Measurements from ENCODE around the gene CFAP97D1. TPM values are rescaled to one million over a fixed set of nuclear protein-coding genes. Genes with fewer than 3 reads are reported as not detected.

CFAP97D1 gene
- total RNA-seq (2022) (0.18 TPM in 1 of 2 replicates, not detected in the other), Bru-seq, nascent RNA (percentile 20 among the genes with signal in this experiment), BruChase-seq, experiment 1, labeled RNA remaining after a 2-hour chase (percentile 22 among the genes with signal in this experiment), BruChase-seq, experiment 2, labeled RNA remaining after a 6-hour chase (percentile 27 among the genes with signal in this experiment)
- long read RNA-seq = 0 reads

DNA sequence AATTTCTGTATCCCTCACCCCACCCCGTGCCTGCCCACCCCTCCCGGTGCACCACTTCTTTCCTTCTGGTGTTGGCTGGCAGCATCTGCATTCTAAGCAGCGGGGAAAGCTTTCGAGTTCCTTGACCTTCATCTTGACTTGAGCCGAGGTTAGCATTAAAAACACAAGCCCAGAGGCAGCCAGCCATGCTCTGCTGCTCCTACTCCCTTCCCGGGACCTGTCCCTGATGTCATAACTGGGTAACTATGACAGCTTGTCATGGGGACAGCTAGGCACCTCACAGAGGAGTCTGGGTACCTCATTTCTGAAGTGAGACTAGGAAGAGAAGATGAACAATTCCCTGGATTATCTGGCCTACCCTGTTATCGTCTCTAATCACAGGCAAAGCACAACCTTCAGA lies at the start of gene CFAP97D1:
Gene CFAP97D1, plus strand, starts transcription at position 301 of the 400 bp plus-strand sequence. Its CDS starts 28 bp downstream, at position 329.
- Mint-ChIP-seq H3K9me3 (ENCODE audit: unreplicated experiment) (no peaks in the 10 kb centered on the region), H3K27ac (ENCODE audit: unreplicated experiment) (peak within 1 kb of the TSS; percentile 97), H3K4me3 (ENCODE audit: unreplicated experiment) (peak within 1 kb of the TSS; percentile 77), H3K4me1 (ENCODE audit: low read depth, unreplicated experiment) (peaks cover 27% of the 10 kb centered on the region), H3K27me3 (ENCODE audit: insufficient read depth, unreplicated experiment) (no peaks in the 10 kb centered on the region), H3K36me3 (ENCODE audit: insufficient read depth, unreplicated experiment) (peaks cover 36% of the 10 kb centered on the region)
- intact Hi-C loops (cut with micrococcal nuclease; ENCODE audit: unreplicated experiment) = loop anchor here (1.0 kb wide), 1 partner anchor 66 kb away; no protein-coding TSS in a partner anchor
- BruUV-seq (replicated peaks) = no TSS peak
- Histone ChIP-seq H3K4me1 (peaks cover 28% of the 10 kb centered on the region), H3K4me3 (ENCODE audit: low read depth, low read length) (peak within 1 kb of the TSS; percentile 98), H3K9me3 (no peaks in the 10 kb centered on the region), H3K27me3 (replicated peaks; ENCODE audit: control insufficient read depth, insufficient read depth, low read length) (no peaks in the 10 kb centered on the region), H3K36me3 (ENCODE audit: control insufficient read depth, insufficient read depth, low read length) (peaks cover 2% of the 10 kb centered on the region; the same call in 1 of the 2 replicates)
- TF ChIP-seq, protein P1, sequence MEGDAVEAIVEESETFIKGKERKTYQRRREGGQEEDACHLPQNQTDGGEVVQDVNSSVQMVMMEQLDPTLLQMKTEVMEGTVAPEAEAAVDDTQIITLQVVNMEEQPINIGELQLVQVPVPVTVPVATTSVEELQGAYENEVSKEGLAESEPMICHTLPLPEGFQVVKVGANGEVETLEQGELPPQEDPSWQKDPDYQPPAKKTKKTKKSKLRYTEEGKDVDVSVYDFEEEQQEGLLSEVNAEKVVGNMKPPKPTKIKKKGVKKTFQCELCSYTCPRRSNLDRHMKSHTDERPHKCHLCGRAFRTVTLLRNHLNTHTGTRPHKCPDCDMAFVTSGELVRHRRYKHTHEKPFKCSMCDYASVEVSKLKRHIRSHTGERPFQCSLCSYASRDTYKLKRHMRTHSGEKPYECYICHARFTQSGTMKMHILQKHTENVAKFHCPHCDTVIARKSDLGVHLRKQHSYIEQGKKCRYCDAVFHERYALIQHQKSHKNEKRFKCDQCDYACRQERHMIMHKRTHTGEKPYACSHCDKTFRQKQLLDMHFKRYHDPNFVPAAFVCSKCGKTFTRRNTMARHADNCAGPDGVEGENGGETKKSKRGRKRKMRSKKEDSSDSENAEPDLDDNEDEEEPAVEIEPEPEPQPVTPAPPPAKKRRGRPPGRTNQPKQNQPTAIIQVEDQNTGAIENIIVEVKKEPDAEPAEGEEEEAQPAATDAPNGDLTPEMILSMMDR (IDR thresholded peaks at IDR 0.05; ENCODE audit: insufficient read depth in 1 of 2, low read depth in 1 of 2, low read length in 1 of 2, severe bottlenecking in 1 of 2, unreplicated experiment in 1 of 2) = no peak
- POLR2A ChIA-PET = interaction anchor here (0.6 kb wide), 1 partner anchor 13 kb away, joined by 22 read pairs; no protein-coding TSS in a partner anchor
- DNase-seq = no peak
- CTCF ChIA-PET = no interaction called here

DNA sequence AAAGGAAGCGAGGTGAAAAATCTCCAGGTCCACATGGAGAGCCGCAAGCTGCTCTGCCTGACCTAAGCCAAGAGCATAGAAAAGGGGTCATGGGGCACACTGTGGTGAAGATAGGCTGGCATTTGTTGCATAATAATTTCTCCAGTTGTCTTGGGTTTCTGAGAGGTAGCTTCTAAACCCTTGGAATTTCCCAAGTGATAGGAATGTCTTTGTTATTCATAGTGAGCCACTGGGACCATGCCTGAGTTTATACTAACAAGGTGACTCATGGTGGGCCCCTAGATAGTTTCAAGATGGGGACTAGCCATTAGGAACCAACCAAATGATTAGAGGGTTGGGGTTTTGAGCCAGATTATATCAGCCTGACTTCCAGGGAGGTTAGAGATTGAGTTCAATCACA lies 47.3 kb upstream of the CFAP97D1 start:
- intact Hi-C loops (cut with micrococcal nuclease; ENCODE audit: unreplicated experiment) = no loop called here
- no peak for DNase-seq
- POLR2A ChIA-PET = no interaction called here
- Histone ChIP-seq H3K4me3 (ENCODE audit: low read depth, low read length) (no peak overlapping the region), H3K9me3 (peaks cover 10% of the 10 kb centered on the region; the same call in 1 of the 2 replicates), H3K36me3 (ENCODE audit: control insufficient read depth, insufficient read depth, low read length) (no peaks in the 10 kb centered on the region), H3K27me3 (replicated peaks; ENCODE audit: control insufficient read depth, insufficient read depth, low read length) (no peaks in the 10 kb centered on the region), H3K4me1 (no peaks in the 10 kb centered on the region)
- CTCF ChIA-PET = no interaction called here
- Mint-ChIP-seq H3K9me3 (ENCODE audit: unreplicated experiment) (peaks cover 9% of the 10 kb centered on the region), H3K27ac (ENCODE audit: unreplicated experiment) (no peak overlapping the region), H3K4me1 (ENCODE audit: low read depth, unreplicated experiment) (no peaks in the 10 kb centered on the region), H3K4me3 (ENCODE audit: unreplicated experiment) (no peak overlapping the region), H3K36me3 (ENCODE audit: insufficient read depth, unreplicated experiment) (no peaks in the 10 kb centered on the region), H3K27me3 (ENCODE audit: insufficient read depth, unreplicated experiment) (no peaks in the 10 kb centered on the region)
- TF ChIP-seq, protein P1 (IDR thresholded peaks at IDR 0.05; ENCODE audit: insufficient read depth in 1 of 2, low read depth in 1 of 2, low read length in 1 of 2, severe bottlenecking in 1 of 2, unreplicated experiment in 1 of 2) = no peak
- BruUV-seq (replicated peaks) = no TSS peak

DNA sequence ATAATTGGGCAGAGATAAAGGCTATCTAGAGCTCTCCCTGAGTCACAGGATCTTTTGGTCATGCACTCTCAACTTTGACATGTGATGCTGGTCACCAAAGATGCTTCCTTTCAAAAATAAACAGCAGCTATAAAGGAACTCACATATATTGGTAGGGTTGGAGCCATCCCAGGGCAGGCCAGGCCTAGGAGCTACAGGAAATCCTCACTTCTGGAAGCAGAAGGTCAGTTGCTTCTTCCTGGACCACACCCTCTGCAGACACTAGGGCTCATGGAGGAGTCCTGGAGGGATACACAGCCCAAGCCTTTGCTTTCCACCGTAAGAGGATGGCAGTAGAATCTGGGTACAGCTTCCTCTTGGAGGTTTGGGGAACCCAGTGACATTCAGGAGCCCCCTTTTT lies 46.3 kb upstream of the CFAP97D1 start:
- Histone ChIP-seq H3K4me3 (ENCODE audit: low read depth, low read length) (no peak overlapping the region), H3K27me3 (replicated peaks; ENCODE audit: control insufficient read depth, insufficient read depth, low read length) (no peaks in the 10 kb centered on the region), H3K4me1 (no peaks in the 10 kb centered on the region), H3K9me3 (peaks cover 10% of the 10 kb centered on the region; the same call in 1 of the 2 replicates), H3K36me3 (ENCODE audit: control insufficient read depth, insufficient read depth, low read length) (no peaks in the 10 kb centered on the region)
- ChIA-PET CTCF (interaction anchor here (0.6 to 1.0 kb wide), 2 partner anchors 20 to 32 kb away, joined by 3 to 7 read pairs; no protein-coding TSS in a partner anchor), POLR2A (no interaction called here)
- no peaks in the 10 kb centered on the region for H3K36me3 Mint-ChIP-seq (ENCODE audit: insufficient read depth, unreplicated experiment)
- TF ChIP-seq, protein P1 (IDR thresholded peaks at IDR 0.05; ENCODE audit: insufficient read depth in 1 of 2, low read depth in 1 of 2, low read length in 1 of 2, severe bottlenecking in 1 of 2, unreplicated experiment in 1 of 2) = no peak
- no peaks in the 10 kb centered on the region for H3K27me3 Mint-ChIP-seq (ENCODE audit: insufficient read depth, unreplicated experiment)
- BruUV-seq (replicated peaks) = no TSS peak
- peaks cover under 1% of the 10 kb centered on the region for H3K4me1 Mint-ChIP-seq (ENCODE audit: low read depth, unreplicated experiment)
- intact Hi-C loops (cut with micrococcal nuclease; ENCODE audit: unreplicated experiment) = no loop called here
- H3K4me3 Mint-ChIP-seq (ENCODE audit: unreplicated experiment) = no peak overlapping the region
- H3K27ac Mint-ChIP-seq (ENCODE audit: unreplicated experiment) = no peak overlapping the region
- peaks cover 9% of the 10 kb centered on the region for H3K9me3 Mint-ChIP-seq (ENCODE audit: unreplicated experiment)
- DNase-seq = no peak

Data from Caco-2 (cell line).